Measurements from ENCODE around the gene OR2AP1. TPM values are rescaled to one million over a fixed set of nuclear protein-coding genes. Genes with fewer than 3 reads are reported as not detected.

OR2AP1 gene
- total RNA-seq, 1 donor from 2014 or later, result 0.13 TPM

- no peak for DNase-seq (ENCODE audit: low spot score in 2 of 2, unreplicated experiment in 2 of 2)
- Mint-ChIP-seq H3K27me3 (ENCODE audit: low read depth) (peaks cover 8% of the 10 kb centered on the region), H3K4me1 (peaks cover under 1% of the 10 kb centered on the region), H3K4me3 (no peak overlapping the region), H3K36me3 (no peaks in the 10 kb centered on the region), H3K27ac (no peak overlapping the region), H3K9me3 (peaks cover 31% of the 10 kb centered on the region)
- TF ChIP-seq CTCF (IDR thresholded peaks at IDR 0.05; ENCODE audit: unreplicated experiment), result no peak
Measured at GRCh38 chr12:55614764-55615163, 42.5 kb downstream of the OR2AP1 start.

- Mint-ChIP-seq H3K4me3 (no peak overlapping the region), H3K9me3 (peaks cover 31% of the 10 kb centered on the region), H3K27ac (peak overlapping the region; percentile 89), H3K36me3 (no peaks in the 10 kb centered on the region), H3K4me1 (peaks cover 2% of the 10 kb centered on the region), H3K27me3 (ENCODE audit: low read depth) (peaks cover 7% of the 10 kb centered on the region)
- peak in 1 of 2 experiments; percentile 50 for DNase-seq (ENCODE audit: low spot score in 2 of 2, unreplicated experiment in 2 of 2)
- peak; percentile 99 for TF ChIP-seq CTCF (IDR thresholded peaks at IDR 0.05; ENCODE audit: unreplicated experiment)
Measured at GRCh38 chr12:55619354-55620138, 47.3 kb downstream of the OR2AP1 start.

GRCh38 chr12:55624056-55624455, 51.8 kb downstream of the OR2AP1 start:
- DNase-seq (ENCODE audit: low spot score in 2 of 2, unreplicated experiment in 2 of 2), result no peak
- no peak for TF ChIP-seq CTCF (IDR thresholded peaks at IDR 0.05; ENCODE audit: unreplicated experiment)
- no peak overlapping the region for H3K27ac Mint-ChIP-seq
- peaks cover 41% of the 10 kb centered on the region for H3K27me3 Mint-ChIP-seq (ENCODE audit: low read depth)
- H3K4me1 Mint-ChIP-seq, result peaks cover 2% of the 10 kb centered on the region
- no peaks in the 10 kb centered on the region for H3K36me3 Mint-ChIP-seq
- no peaks in the 10 kb centered on the region for H3K9me3 Mint-ChIP-seq
- H3K4me3 Mint-ChIP-seq, result no peak overlapping the region

Other genes starting within 250 kb of the OR2AP1 start
- gene OR6C3, start 241.7 kb upstream of the OR2AP1 start, total RNA-seq, result not detected in 3 replicates
- not detected in 3 replicates for gene OR6C75, start 209.5 kb upstream of the OR2AP1 start, total RNA-seq
- not detected in 3 replicates for gene OR6C65, start 171.9 kb upstream of the OR2AP1 start, total RNA-seq
- not detected in 3 replicates for gene OR6C76, start 146.2 kb upstream of the OR2AP1 start, total RNA-seq
- gene OR6C2, start 128.4 kb upstream of the OR2AP1 start, total RNA-seq, result not detected in 3 replicates
- not detected in 3 replicates for gene OR6C70, start 102.3 kb upstream of the OR2AP1 start, total RNA-seq
- gene OR6C68, start 80.1 kb upstream of the OR2AP1 start, total RNA-seq, result not detected in 3 replicates
- gene OR6C4, start 22.9 kb upstream of the OR2AP1 start, total RNA-seq, result not detected in 3 replicates
- not detected in 3 replicates for gene OR10P1, start 64.4 kb downstream of the OR2AP1 start, total RNA-seq
- gene ITGA7, start 135.4 kb downstream of the OR2AP1 start, total RNA-seq, result 32.5 to 34.0 TPM (median 33.2 TPM) in 3 replicates
- 58.0 to 63.4 TPM (median 61.6 TPM) in 3 replicates for gene BLOC1S1, start 143.6 kb downstream of the OR2AP1 start, total RNA-seq
- gene RDH5, start 147.9 kb downstream of the OR2AP1 start, total RNA-seq, result 9.7 to 11.2 TPM (median 11.2 TPM) in 3 replicates
- gene CD63, start 156.5 kb downstream of the OR2AP1 start, total RNA-seq, result 429 to 438 TPM (median 438 TPM) in 3 replicates
- gene GDF11, start 170.7 kb downstream of the OR2AP1 start, total RNA-seq, result 17.0 to 18.7 TPM (median 18.1 TPM) in 3 replicates
- gene SARNP, start 245.3 kb downstream of the OR2AP1 start, total RNA-seq, result 67.9 to 73.2 TPM (median 71.5 TPM) in 3 replicates
- 24.8 to 28.3 TPM (median 26.3 TPM) in 3 replicates for gene ORMDL2, start 245.6 kb downstream of the OR2AP1 start, total RNA-seq

All from mesothelial cell of epicardium (in vitro differentiated cells).